GM19351 (cell line): ENCODE data around the gene LENG9.
A peak's percentile ranks its signal among the peaks of the same experiment; 100 is the strongest.
"Not testable (repeated sequence)": the region's sequence is repeated elsewhere in the genome, so short reads cannot be mapped to it uniquely, and the experiment has no call there.

ENCODE experiments used
- ATAC-seq: cut with Tn5 transposase; IDR thresholded peaks from one replicate; pipeline ENCODE4 v1.9.1; 2021; ENCODE audit warnings: mild to moderate bottlenecking, moderate library complexity; ENCODE audit not compliant: unreplicated experiment

Gene LENG9

DNA sequence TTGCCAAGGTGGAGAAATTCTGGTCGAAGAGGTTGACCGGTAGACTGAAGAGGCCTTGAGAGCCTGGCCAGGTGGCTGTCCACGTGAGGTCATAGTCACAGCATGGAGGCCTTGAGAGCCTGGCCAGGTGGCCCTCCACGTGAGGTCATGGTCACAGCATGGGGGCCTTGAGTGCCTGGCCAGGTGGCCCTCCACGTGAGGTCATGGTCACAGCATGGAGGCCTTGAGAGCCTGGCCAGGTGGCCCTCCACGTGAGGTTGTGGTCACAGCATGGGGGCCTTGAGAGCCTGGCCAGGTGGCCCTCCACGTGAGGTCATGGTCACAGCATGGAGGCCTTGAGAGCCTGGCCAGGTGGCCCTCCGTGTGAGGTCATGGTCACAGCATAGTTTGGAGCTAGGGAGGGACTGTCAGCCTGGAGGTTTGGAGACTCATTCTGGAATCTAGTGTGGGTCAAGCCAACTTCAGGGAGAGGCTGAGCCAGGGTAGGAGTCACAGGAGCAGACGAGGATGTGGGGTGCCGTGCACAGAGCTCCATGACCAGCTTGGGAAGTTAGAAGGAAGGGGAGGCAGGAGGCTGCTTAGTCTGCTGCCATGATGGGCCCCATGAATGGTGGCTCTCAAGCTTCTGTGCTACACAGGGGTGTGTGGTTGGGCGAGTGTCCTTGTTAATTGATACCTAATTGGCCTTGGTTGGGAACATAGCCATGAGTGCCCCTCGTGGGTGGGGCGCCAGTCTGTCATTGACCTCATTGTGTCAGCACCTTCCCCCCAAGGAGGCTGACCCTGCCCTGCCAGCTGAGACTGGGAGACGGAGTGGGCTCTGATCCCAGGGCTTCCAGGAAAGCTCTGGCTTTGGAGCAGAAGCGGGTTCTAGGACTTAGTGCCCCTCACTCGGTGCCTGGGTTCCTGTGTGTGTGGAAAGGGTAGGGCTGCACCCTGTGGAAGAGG lies 4.0 kb downstream of the LENG9 start:
- ATAC-seq: no peak

DNA sequence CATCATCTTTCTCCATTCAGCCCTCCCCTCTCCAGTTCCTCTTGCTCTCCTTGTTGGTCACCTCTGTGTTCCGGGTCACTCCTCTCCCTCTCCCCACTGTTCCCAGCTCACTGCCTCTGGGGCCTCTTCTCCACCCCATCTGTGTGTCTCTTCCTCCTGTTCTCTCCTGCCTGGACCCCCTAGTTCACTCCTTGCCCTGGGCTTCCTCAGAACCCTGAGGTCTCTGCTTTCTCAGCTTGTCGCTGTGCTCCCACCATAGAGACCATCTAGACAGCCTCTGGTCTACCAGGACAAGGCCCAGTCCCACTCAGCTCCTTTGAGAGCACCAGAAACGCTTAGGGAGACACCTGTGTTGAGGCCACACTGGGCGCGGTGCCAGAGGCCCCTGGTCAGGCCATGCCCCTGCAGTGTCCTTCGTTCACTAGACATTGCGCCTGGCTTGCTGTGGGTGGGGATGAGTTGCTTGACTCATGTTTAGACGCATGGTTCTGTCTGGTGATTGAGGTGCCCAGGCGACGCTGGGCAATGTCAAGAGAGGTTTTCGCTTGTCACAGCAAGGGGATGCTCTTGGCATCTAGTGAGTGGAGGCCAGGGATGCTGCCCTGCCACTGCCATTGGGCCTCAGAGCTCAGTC lies 4.8 kb downstream of the LENG9 start:
- no peak for ATAC-seq

DNA sequence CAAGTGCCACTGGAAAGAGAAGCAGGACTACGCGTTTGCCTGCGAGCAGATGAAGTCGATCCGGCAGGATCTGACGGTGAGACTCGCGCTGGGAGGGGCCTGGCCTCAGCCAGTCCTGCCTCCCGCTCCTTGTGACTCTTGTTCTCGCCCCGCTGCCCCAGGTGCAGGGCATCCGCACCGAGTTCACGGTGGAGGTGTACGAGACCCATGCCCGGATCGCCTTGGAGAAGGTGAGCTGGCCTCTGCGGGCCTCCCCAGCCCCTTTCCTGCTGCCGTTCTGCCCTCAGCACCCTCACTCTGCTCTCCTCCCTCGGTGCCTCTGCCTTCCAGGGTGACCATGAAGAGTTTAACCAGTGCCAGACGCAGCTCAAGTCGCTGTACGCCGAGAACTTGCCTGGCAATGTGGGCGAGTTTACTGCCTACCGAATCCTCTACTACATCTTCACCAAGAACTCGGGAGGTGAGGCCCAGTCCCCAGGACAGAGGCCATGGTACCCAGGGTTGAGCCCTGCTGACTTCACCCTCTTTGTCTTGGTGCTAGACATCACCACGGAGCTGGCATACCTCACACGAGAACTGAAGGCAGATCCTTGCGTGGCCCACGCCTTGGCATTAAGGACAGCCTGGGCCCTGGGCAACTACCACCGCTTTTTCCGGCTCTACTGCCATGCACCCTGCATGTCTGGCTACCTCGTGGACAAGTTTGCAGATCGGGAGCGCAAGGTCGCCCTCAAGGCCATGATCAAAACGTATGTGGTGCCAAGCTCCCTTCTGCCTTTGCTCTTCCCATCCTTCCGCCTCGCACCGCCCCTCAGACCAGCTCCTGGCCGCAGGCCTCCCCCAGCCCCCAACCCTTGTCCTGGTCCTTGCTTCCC lies 5.6 kb downstream of the LENG9 start:
- ATAC-seq: no peak

DNA sequence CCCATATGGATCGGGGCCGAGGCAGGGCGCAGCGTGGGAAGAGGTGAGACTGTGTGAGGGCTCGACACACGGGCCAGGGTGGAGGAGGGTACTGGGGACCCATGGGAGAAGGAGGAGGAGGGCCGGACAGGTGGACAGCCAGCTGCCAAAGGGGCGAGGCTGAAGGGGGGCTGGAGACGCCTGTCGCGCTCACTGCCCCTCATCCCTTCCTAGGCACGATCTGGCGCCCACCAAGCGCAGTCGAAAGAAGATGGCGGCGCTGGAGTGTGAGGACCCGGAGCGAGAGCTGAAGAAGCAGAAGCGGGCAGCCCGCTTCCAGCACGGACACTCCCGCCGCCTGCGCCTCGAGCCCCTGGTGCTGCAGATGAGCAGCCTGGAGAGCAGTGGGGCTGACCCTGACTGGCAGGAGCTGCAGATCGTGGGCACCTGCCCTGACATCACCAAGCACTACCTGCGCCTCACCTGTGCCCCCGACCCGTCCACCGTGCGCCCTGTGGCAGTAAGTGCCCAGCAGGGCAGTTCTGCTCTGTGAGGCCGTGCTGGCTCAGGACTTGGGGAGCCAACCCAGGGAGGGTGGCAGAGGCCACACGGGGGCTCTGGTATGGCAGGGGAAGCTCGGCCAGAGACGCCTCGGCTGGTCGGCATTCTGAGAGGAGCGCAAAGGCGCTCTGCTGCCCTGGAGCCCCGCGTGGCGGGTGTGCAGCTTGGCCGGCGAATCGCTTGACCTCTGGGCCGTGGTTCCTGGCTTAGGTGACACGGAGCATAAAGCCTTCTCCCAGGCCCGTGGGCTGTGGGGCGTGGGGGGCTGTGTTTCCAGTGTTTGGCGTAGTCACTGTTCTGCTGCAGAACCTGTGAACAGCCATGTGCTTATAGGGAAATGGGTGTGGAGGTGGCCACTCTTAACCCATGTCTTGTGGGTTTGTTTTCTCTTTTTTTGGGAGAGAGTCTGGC lies 6.9 kb downstream of the LENG9 start:
- ATAC-seq: no peak

DNA sequence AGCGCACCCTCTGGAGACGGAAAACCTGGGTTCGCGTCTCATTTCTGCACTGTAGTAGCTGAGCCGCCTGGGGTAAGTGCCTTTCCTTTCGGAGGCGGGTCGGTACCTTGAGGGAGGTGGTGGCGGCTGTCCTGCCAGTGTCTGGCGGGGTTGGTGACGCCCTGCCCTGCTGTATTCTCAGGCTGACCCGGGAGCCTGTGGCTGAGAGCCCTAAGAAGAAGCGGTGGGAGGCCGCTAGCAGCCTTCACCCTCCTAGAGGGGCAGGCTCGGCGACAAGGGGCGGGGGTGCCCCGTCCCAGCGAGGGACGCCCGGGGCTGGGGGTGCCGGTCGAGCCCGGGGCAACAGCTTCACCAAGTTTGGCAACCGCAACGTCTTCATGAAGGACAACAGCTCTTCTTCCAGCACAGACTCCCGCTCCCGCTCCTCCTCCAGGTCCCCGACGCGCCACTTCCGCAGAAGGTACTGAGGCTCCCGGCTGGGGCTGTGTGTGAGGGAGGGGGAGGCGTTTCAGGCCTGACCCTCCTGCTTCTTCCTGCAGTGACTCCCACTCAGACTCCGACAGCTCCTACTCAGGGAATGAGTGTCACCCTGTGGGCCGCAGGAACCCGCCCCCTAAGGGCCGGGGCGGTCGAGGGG lies 7.7 kb downstream of the LENG9 start:
- no peak for ATAC-seq

DNA sequence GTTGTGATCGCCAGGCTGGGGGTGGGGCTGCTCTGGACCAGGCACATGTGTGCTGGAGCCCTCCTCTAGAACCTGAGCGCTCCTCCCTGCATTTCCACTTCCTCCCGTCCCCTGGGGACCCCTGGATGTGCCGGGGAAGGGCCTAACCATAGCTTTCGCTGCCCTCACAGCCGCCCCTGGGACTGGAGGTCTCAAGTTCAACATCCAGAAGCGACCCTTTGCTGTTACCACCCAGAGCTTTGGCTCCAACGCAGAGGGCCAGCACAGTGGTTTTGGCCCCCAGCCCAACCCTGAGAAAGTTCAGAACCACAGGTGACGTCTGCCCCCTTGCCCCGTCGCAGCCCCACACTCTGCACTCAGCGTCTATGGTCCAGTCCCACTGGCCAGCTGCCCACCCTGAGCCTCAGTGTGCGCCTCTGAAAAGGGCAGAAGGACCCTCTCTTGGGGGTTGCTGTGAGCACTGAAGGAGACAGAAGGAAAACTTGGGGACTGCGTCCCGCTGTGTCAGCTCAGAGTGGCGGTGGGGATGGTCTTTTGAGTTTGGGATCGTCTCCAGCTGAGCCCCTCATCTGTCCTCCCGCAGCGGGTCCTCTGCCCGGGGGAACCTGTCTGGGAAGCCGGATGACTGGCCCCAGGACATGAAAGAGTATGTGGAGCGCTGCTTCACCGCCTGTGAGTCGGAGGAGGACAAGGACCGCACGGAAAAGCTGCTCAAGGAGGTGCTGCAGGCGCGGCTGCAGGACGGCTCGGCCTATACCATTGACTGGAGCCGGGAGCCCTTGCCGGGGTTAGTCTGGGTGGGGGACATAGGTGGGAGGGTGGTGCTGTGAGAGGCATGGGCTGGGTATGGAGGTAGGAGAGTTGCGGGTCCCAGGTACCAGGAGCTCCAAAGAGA lies 8.6 kb downstream of the LENG9 start:
- no peak for ATAC-seq

DNA sequence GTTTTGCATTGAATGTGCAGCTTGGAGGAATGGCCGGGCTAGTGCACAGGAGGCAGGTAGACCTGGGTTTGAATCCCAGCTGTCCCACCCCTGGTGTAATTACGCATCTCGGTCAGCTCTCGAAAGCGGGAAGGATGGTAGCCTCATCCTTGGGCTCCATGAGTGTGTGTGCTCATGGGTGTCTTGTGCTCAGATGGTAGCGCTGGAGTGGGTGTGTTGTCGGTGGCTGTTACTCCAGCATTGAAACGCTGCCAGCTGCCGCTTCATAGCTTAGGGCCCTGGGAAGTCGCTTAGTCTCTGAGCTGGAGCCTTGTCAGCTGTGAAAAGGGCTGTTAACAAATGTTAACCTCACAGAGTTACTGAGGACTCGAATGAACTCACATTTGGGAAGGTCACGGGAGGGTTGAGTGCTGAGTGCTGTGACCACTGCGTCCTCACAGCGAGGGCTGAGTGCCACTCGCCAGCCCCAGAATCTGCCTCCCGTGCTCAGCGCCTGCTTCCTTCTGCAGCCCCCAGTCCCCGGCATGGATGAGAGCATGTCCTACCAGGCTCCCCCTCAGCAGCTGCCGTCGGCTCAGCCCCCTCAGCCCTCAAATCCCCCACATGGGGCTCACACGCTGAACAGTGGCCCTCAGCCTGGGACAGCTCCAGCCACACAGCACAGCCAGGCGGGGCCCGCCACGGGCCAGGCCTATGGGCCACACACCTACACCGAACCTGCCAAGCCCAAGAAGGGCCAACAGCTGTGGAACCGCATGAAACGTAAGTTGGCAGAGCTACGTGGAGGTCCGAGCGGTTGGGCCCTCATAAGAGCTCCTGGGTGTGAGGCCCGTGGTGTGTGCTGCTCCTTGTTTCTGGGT lies 9.4 kb downstream of the LENG9 start:
- no peak for ATAC-seq

DNA sequence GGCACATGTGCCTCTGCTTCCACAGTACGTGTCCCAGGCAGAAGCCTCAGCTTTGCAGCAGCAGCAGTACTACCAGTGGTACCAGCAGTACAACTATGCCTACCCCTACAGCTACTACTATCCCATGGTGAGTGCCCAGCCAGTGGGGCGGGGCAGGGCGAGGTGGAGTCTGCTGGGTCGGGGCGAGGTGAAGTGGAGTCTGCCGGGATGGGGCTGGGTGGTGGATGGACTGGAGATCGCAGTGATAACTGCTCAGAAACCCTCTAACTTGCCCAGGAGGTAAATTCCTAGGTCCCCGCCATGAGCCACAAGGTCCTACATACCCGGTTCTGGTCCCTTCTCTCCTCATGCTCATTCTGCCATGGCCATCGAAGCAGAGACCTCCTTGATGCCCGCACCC lies 11.0 kb downstream of the LENG9 start:
- ATAC-seq: no peak

DNA sequence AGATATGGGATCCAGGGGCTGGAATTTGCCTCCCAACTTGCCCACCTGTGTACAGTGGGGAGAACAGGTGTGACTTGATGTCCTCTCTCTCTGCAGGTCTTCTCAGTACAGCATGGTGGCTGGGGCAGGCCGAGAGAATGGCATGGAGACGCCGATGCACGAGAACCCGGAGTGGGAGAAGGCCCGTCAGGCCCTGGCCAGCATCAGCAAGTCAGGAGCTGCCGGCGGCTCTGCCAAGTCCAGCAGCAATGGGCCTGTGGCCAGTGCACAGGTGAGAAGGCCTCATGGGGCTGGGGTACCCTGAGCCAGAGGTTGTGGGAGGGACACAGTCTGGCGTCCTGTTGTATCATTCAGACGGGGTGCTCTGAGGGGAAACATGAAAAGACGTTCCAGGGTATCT lies 11.6 kb downstream of the LENG9 start:
- ATAC-seq: no peak

DNA sequence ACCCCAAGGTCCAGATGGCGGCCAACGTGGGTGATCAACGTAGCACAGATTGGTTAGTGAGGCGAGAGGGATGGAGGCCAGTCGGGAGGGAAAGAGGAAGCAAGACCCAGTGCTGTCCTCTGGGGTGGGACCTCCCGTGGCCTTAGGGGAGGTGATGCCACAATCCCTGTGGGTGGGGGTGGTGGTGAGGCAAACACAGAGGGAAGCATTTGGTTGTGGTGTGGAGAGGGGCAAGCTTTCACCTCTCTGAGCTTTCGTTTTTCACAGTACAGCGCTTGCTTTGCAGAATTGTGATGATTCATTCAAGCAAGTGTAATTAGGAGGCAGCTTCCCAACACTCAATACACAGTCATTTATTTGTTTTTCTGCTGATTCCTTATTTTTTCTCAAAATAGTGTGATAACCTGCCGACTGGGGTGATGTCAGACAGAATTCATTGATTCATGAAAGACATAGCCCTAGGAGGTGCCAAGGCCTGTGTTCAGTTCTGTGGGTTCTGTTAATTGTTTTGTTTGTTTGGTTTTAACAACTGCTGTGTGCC lies 12.2 kb downstream of the LENG9 start:
- ATAC-seq: no peak

DNA sequence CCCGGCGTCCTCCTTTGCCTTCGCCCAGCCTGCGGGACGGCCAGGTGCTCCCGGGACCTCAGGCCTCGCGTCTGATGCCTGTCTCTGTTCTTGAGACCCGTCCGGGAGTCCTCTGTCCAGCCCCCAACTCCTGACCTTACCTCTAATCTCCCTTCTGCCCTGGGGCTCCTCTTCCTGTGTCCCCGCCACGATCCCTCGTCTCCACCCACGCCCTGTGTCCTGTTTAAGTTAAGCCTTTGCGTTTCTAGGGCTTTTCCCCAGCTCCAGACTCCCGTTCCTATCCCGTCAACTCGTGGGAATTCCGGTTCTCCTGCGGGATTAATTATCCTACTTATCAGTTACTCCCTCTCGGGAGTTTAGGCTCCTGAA lies 13.9 kb downstream of the LENG9 start:
- no peak for ATAC-seq

DNA sequence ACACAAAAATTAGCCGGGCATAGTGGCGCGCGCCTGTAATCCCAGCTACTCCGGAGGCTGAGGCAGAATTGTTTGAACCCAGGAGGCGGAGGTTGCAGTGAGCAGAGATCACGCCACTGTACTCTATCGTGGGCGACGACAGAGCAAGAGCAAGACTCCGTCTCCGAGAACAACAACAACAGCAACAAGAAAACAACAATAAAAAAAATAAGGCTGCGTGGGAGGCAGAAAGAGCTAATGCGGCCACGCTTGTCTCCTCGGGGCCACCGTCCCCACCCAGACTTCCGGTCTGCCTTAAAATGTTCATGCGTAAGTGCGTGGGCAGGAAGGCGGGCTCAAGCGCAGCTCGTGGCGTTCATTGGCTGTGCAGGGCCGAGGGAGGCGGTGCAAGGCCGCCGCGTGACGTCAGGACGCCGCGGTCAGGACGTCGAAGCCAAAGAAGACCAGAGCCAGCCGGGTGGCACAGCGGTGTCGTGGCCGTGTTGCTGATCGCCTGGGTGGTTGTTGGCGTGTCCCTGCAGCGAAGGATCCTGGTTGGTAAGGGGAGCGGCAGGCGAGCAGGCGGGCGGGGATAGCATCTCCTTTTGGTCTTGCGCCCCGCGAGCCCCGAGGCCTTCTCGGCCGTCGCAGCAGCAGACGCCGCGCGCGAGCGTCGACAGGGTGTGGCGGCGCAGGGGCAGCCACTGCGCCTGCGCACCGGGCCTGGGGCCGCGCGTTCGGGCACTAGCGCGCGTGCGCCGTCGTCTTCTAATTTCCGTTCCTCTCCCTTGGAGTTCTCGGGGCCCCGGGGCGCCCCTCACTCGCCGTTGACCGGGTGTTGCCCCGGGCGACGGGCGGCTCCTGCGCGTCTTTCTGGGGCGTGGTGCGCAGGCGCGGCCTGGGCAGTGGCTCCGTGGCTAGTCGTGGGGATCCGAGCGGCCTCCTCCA lies 14.5 kb downstream of the LENG9 start, which contains the start of gene LENG8:
Gene LENG8, plus strand, starts transcription at position 426 of the 927 bp plus-strand sequence. CDS start 2,146 bp downstream, outside the sequence.
- peak; percentile 84 for ATAC-seq

DNA sequence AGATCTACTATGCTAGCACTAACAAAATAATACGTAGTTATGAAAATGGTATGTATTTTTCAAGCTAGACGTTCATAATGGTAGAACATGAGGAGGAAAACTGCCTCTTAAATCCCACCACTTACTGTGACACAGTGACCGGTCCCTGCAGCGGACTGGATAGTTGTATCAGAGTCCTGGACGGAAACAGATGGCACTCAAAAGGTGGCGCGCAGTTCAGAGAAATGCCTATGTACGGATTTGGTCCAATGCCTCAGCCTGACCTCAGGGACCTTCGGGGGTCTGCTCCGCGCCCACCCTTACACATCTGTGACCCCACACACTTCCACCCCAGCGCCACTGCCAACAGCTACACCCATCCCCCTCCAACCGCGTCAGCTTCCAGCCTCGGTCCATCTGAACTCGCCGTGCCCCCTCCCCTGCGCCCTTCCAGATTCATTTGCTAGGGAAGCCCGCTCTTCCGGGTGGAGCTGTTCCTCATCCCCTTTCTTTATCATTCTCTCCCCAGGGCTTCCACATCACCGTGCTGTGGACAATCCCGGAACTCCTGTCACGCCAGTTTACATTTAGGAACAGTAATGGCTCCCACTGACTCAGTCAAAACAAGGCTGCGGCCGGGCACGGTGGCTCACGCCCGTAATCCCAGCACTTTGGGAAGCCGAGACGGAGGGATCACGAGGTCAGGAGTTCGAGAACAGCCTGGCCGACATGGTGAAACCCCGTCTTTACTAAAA lies 15.4 kb downstream of the LENG9 start:
- no peak for ATAC-seq

DNA sequence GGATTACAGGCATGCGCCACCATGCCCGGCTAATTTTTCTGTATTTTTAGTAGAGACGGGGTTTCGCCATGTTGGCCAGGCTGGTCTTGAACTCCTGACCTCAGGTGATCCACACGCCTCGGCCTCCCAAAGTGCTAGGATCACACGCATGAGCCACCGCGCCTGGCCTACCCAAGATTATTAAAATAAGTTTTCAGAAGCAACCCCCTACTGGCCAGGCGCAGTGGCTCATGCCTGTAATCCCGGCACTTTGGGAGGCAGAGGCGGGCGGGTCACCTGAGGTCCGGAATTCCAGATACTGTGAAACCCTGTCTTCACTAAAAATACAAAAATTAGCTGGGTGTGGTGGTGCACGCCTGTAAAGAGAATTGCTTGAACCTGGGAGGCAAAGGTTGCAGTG lies 17.2 kb downstream of the LENG9 start:
- ATAC-seq: not testable (repeated sequence)

DNA sequence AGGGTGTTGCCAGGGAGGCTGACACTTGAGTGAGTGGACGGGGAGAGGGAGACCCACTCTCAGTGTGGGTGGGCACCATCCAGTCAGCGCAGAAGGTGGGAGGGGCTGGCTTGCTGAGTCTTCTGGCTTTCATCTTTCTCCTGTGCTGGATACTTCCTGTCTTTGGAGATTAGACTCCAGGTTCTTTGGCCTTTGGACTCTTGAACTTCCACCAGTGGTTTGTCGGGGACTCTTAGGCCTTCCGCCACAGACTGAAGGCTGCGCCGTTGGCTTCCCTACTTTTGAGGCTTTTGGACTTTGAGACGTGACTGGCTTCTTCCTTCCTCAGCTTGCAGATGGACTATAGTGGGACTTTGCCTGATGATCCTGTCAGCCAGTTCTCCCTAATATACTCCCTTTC lies 18.8 kb downstream of the LENG9 start:
- ATAC-seq: no peak

DNA sequence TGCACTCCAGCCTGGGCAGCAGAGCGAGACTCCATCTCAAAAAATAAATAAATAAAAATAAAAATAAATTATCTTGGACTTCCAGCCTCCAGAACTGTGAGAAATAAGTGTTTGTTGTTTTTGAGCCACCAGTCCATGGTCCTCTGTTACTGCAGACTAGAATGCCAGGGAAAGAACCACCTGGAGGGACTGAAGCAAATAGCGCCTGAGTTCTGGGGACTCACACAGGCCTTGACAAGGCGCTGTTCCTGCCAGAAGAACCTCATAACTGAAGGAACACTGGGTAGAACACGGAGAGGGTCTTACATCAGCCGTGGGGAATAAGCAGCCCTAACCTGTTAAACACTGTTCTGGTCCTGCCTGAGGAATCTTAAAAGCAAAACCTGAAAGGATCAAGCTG lies 22.9 kb downstream of the LENG9 start:
- ATAC-seq: no peak
